ENCODE measurements around the gene NFIX. TPM values are rescaled to one million over a fixed set of nuclear protein-coding genes. Genes with fewer than 3 reads are reported as not detected.

Gene NFIX
- total RNA-seq, 1 donor from 2014 or later: 8.4 TPM

DNA sequence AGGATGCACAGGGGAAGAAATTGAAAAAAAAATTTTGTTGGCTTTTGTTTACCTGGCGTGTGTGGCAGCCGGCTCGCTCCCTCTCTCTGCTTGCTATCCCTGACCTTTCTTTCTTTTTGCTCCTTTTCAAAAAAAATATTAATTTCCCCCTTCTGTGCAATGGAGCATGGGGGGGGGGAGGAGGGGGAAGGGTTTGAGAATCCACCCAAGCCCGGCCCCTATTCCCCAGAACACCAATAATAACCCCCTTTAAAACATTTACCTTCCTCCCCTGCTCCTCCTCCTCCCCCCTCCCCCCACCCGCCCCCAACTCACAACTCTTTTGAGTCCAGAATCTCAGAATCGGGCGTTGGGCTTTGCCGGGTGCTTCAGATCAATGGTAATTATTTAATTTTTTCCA is 28.4 kb downstream of the NFIX start:
- peaks cover 74% of the 10 kb centered on the region for H3K4me1 ChIP-seq (ENCODE audit: insufficient read depth, low read length)
- peak overlapping the region; percentile 63 for H3K4me3 Mint-ChIP-seq (ENCODE audit: unreplicated experiment)
- peak overlapping the region; percentile 84 for H3K9ac ChIP-seq (ENCODE audit: low read length)

DNA sequence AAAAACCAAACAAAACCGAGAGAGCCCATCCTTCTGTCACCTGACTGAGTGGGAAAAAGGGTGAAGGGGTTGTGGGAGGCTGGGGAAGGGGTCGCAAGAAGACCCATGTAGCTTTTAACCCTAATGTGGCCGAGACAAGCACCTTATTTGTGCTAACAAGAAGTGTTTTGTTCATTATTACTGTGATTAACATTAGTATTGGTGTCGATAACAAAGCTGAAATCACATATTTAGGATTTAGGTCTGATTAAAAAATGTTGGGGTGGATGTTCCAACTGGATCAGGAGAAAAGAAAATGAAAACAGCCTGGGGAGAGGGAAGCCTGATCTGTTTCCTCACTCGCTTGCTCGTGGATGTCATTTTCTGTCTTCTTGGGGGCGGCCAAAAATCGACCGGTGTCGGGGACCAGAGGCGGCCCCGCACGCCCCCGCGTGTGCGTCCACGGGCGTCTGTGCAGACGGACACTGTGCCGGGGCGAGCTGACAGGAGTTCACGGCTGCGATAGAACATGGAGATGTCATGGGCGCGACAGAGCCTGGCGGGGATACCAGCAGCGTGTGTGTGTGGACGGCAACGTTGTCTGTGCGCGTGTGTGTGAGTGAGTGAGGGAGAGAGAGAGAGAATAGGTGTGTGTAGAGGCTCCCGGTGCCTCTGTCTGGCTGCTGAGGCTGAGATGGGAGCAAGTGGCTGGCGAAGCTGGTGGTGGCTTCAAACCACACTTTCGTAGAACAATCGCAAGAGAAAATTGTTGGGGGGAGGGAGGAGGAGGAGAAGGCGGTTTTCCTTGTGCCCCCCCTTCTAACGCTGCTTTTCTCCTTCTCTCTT is 29.1 kb downstream of the NFIX start:
- H3K9ac ChIP-seq (ENCODE audit: low read length): peak overlapping the region; percentile 84
- peaks cover 3% of the 10 kb centered on the region for H3K27me3 ChIP-seq (ENCODE audit: insufficient read depth, low read length)
- no peaks in the 10 kb centered on the region for H3K9me3 ChIP-seq (ENCODE audit: insufficient read depth, low read depth, low read length)
- Mint-ChIP-seq H3K27me3 (ENCODE audit: low read depth, unreplicated experiment) (peaks cover 89% of the 10 kb centered on the region), H3K9me3 (ENCODE audit: unreplicated experiment) (peaks cover 5% of the 10 kb centered on the region), H3K4me3 (ENCODE audit: unreplicated experiment) (peak overlapping the region; percentile 74), H3K36me3 (ENCODE audit: low read depth, unreplicated experiment) (peaks cover 5% of the 10 kb centered on the region), H3K4me1 (ENCODE audit: low read depth, unreplicated experiment) (peaks cover 16% of the 10 kb centered on the region), H3K27ac (ENCODE audit: unreplicated experiment) (no peak overlapping the region)
- H3K27ac ChIP-seq (ENCODE audit: low read depth, low read length): peak overlapping the region; percentile 72
- no peaks in the 10 kb centered on the region for H3K36me3 ChIP-seq (ENCODE audit: insufficient read depth, low read length)
- peaks cover 31% of the 10 kb centered on the region for H4K20me1 ChIP-seq (ENCODE audit: insufficient read depth, low read length)
- no peak overlapping the region for H2AFZ ChIP-seq (ENCODE audit: low read depth, low read length)
- H3K4me3 ChIP-seq (ENCODE audit: insufficient read depth, low read depth, low read length): peak overlapping the region; percentile 70
- TF ChIP-seq EZH2 (IDR thresholded peaks at IDR 0.05; ENCODE audit: insufficient read depth, low read length): no peak
- TF ChIP-seq, protein P1, sequence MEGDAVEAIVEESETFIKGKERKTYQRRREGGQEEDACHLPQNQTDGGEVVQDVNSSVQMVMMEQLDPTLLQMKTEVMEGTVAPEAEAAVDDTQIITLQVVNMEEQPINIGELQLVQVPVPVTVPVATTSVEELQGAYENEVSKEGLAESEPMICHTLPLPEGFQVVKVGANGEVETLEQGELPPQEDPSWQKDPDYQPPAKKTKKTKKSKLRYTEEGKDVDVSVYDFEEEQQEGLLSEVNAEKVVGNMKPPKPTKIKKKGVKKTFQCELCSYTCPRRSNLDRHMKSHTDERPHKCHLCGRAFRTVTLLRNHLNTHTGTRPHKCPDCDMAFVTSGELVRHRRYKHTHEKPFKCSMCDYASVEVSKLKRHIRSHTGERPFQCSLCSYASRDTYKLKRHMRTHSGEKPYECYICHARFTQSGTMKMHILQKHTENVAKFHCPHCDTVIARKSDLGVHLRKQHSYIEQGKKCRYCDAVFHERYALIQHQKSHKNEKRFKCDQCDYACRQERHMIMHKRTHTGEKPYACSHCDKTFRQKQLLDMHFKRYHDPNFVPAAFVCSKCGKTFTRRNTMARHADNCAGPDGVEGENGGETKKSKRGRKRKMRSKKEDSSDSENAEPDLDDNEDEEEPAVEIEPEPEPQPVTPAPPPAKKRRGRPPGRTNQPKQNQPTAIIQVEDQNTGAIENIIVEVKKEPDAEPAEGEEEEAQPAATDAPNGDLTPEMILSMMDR (IDR thresholded peaks at IDR 0.05; ENCODE audit: insufficient read depth, low read depth, low read length): no peak
- H3K4me2 ChIP-seq (ENCODE audit: low read length): peak overlapping the region; percentile 89
- peaks cover 67% of the 10 kb centered on the region for H3K4me1 ChIP-seq (ENCODE audit: insufficient read depth, low read length)
- FAIRE-seq: no peak
- H3K79me2 ChIP-seq (ENCODE audit: insufficient read depth, low read length): peaks cover 86% of the 10 kb centered on the region
- no peak for DNase-seq (ENCODE audit: low read depth)

More for the DNA sequence above, 28.4 kb downstream of the NFIX start:
- peaks cover 3% of the 10 kb centered on the region for H3K9me3 Mint-ChIP-seq (ENCODE audit: unreplicated experiment)
- H3K4me2 ChIP-seq (ENCODE audit: low read length): peak overlapping the region; percentile 89
- DNase-seq (ENCODE audit: low read depth) (no peak), FAIRE-seq (no peak)
- no peaks in the 10 kb centered on the region for H3K36me3 ChIP-seq (ENCODE audit: insufficient read depth, low read length)
- H3K79me2 ChIP-seq (ENCODE audit: insufficient read depth, low read length): peaks cover 86% of the 10 kb centered on the region
- H3K9me3 ChIP-seq (ENCODE audit: insufficient read depth, low read depth, low read length): no peaks in the 10 kb centered on the region
- H4K20me1 ChIP-seq (ENCODE audit: insufficient read depth, low read length): peaks cover 27% of the 10 kb centered on the region
- H3K27ac ChIP-seq (ENCODE audit: low read depth, low read length): peak overlapping the region; percentile 76
- peaks cover 89% of the 10 kb centered on the region for H3K27me3 Mint-ChIP-seq (ENCODE audit: low read depth, unreplicated experiment)
- no peak overlapping the region for H3K27ac Mint-ChIP-seq (ENCODE audit: unreplicated experiment)
- TF ChIP-seq EZH2 (IDR thresholded peaks at IDR 0.05; ENCODE audit: insufficient read depth, low read length): no peak
- TF ChIP-seq, protein P1 (IDR thresholded peaks at IDR 0.05; ENCODE audit: insufficient read depth, low read depth, low read length): no peak
- no peaks in the 10 kb centered on the region for H3K36me3 Mint-ChIP-seq (ENCODE audit: low read depth, unreplicated experiment)
- H3K4me1 Mint-ChIP-seq (ENCODE audit: low read depth, unreplicated experiment): peaks cover 16% of the 10 kb centered on the region
- peaks cover 3% of the 10 kb centered on the region for H3K27me3 ChIP-seq (ENCODE audit: insufficient read depth, low read length)
- no peak overlapping the region for H2AFZ ChIP-seq (ENCODE audit: low read depth, low read length)
- peak overlapping the region; percentile 70 for H3K4me3 ChIP-seq (ENCODE audit: insufficient read depth, low read depth, low read length)

Data from astrocyte (in vitro differentiated cells and primary cell).